NOMO-1 (cell line): ENCODE measurements around the gene EFCAB13.
"Not testable (repeated sequence)": the region's sequence is repeated elsewhere in the genome, so short reads cannot be mapped to it uniquely, and the experiment has no call there.

ENCODE experiments used
- DNase-seq, 2 experiments: peaks; one replicate each; lab custom pipeline; 2025; ENCODE audit not compliant: unreplicated experiment in 2 of 2; lab: John Stamatoyannopoulos, UW

Gene EFCAB13

DNA sequence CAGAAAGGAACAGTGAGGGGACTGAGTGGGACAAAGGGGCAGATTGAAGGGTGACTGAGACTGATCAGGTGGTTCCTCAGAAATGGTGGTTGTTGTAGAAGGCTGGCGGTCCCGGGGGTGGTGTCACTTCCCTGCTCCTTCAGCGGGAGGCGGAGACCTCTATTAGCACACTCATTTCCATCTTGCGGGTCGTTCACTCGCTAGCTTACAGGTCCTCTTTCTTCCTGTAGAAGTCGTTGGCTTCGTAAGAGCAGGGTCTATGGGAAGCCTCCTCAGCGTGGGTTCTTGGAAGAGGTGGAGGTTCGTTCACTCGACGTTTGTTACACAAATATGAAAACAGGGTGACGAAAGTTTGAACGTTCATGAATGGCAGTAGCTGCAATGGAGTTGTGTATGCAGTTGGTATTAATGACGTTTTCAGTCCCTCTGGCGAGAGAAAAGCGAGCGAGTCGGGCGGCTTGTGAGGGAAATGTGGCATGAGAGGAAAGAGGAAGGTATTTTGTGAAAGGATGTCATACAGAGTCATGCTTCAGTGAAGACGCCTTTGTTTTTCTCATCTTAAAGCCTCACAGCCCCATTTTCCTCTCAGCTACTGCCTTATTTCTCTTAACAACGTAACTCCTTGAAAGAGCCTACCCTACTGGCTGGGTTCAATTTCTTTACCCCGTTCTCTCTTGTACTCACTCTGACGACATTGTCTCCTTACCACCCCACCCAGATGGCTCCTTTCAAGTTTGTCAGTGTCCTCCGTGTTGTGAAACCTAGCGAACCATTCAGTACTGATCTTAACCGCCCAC is 667 bp downstream of the EFCAB13 start:
- DNase-seq: peak; percentile 60 to 81

GRCh38 chr17:47325176-47325575 is 1.4 kb downstream of the EFCAB13 start:
- peak in 1 of 2 experiments; percentile 29 for DNase-seq

DNA sequence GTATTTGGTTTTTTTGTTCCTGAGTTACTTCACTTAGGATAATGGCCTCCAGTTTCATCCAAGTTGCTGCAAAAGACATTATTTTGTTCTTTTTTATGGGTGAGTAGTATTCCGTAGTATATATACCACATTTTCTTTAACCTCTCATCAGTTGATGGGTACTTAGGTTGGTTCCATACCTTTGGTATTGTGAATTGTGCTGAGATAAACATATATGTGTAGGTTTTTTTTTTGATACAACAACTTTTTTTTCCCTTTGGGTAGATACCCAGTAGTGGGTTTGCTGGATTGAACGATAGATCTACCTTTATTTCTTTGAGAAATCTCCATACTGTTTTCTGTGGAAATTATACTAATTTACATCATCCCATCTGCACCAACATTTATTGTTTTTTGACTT is 6.8 kb downstream of the EFCAB13 start:
- no peak for DNase-seq

GRCh38 chr17:47332287-47332686 is 8.5 kb downstream of the EFCAB13 start:
- no peak for DNase-seq

DNA sequence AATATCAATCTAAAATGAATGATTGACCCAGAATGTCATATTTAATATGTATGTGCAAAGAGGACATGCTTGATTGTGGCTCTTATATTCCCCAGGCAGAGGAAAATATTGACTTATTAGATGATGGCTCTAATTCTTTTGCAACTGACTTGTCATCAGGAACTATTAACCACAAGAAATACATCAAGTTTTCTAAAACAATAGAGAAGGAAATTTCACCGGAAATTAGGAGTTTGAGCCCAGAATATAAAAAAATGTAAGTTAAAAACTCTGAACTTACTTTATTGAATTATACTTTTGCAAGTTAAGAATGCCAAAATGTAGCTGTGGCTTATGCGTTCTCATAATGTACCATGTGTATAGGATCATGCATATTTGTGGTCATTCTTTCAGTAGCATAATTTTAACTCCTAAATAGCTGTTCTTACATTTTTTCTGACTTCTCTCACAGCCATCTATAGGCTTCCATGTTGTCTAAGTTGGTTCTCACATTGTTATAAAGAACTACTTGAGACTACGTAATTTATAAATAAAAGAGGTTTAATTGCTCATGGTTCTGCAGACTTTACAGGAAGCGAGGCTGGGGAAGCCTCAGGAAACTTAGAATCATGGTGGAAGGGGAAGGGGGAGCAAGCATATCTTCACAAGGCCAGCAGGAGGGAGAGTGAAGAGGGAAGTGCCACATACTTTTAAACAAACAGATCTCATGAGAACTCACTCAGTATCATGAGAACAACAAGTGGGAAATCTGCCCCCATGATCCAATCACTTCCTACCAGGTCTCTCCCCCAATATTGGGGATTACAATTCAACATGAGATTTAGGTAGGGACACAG is 11.6 kb downstream of the EFCAB13 start:
- no peak for DNase-seq

GRCh38 chr17:47338026-47338425 is 14.3 kb downstream of the EFCAB13 start:
- no peak for DNase-seq

DNA sequence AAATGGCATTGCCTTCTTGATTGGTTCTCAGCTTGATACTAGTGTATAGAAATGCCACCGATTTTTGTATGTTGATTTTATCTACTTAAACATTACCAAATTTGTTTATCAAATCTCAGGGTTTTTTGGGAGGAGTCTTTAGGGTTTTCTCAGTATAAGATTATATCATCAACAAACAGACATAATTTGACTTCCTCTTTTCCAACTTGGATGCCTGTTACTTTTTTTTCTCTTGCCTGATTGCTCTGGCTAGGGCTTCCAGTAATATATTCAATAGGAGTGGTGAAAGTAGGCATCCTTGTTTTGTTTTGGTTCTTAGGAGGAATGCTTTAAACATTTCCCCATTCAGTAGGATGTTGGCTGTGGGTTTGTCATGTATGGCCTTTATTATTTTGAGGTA is 29.1 kb downstream of the EFCAB13 start:
- DNase-seq: no peak

- no peak for DNase-seq
Observed at GRCh38 chr17:47358652-47359051, 34.9 kb downstream of the EFCAB13 start.

DNA sequence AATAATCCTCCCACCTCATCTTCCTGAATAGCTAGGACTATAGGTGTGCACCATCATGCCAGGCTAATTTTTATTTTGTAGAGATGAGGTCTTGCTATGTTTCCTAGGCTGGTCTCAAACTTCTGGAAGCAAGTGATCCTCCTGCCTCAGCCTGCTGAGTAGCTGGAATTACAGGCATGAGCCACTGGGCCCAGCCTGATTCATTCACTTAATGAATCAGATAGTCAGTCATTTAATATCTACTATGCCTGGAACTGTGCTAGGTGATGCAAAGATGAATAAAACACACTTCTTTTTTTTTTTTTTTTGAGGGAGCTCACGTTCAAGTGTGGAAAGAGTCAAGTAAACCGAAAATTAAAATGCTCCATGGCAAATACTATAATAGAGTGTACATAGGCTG is 39.4 kb downstream of the EFCAB13 start:
- DNase-seq: no peak

DNA sequence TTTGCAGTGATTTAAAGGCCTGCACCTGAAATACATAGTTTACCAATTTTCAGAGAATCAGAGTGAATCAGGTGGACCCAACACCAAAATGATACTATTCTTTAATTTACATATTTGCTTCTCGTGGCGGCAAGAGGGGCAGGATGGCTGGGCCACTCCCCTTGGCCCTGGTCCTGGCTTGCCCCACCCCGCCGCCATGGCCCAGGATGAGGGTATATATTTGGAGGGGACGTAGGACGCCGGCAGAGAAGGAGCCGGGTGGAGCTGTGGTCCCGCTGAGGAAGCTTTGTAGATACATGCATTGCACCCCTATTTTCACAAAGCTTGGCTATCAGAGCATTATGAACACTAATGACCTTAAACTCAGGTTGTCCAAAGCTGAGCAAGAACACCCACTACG is 43.5 kb downstream of the EFCAB13 start:
- DNase-seq: no peak

DNA sequence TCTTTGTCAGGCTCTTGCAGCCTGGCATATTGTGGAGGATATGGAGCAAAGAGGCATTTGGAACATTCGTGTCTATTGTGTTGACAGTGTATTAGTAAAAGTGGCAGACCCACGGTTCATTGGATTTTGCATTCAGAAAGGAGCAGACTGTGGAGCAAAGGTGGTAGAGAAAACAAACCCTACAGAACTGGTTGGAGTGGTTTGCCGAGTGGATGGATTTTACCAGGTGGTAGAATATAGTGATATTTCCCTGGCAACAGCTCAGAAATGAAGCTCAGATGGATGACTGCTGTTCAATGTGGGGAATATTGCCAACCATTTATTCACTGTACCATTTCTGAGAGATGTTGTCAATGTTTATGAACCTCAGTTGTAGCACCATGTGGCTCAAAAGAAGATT is 44.5 kb downstream of the EFCAB13 start:
- DNase-seq: no peak

GRCh38 chr17:47370899-47371298 is 47.1 kb downstream of the EFCAB13 start:
- DNase-seq: not testable (repeated sequence)

- no peak for DNase-seq
Observed at GRCh38 chr17:47373002-47373401, 49.2 kb downstream of the EFCAB13 start.

- DNase-seq: no peak
Observed at GRCh38 chr17:47376247-47376646, 52.5 kb downstream of the EFCAB13 start.

- no peak for DNase-seq
Observed at GRCh38 chr17:47388825-47389224, 65.1 kb downstream of the EFCAB13 start.

DNA sequence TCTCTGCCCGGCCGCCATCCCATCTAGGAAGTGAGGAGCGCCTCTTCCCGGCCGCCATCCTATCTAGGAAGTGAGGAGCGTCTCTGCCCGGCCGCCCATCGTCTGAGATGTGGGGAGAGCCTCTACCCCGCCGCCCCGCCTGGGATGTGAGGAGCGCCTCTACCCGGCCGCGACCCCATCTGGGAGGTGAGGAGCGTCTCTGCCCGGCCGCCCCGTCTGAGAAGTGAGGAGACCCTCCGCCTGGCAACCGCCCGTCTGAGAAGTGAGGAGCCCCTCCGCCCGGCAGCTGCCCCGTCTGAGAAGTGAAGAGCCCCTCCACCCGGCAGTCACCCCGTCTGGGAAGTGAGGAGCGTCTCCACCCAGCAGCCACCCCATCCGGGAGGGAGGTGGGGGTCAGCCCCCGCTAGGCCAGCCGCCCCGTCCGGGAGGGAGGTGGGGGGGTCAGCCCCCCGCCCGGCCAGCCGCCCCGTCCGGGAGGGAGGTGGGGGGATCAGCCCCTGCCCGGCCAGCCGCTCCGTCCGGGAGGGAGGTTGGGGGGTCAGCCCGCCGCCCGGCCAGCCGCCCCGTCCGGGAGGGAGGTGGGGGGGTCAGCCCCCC is 73.9 kb downstream of the EFCAB13 start:
- DNase-seq: not testable (repeated sequence)

DNA sequence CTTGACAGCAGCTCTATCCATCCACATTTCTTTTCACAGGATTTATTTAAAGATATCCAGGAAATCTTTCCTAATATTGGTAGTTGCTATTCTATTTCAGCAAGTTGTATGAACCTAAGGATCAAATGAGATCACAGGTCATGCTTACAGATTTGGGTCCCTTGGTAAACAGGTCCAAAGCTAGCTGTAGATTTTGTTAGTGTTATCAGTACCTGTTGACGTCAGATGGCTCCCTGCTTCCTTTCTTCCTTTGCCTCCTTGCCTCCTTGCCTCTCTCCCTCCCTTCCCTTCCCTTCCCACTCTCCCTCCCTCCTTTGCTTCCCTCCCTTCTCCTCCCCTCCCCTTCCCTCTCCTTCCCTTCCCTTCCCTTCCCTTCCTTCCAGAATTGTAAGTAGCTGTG is 76.6 kb downstream of the EFCAB13 start:
- DNase-seq: no peak

DNA sequence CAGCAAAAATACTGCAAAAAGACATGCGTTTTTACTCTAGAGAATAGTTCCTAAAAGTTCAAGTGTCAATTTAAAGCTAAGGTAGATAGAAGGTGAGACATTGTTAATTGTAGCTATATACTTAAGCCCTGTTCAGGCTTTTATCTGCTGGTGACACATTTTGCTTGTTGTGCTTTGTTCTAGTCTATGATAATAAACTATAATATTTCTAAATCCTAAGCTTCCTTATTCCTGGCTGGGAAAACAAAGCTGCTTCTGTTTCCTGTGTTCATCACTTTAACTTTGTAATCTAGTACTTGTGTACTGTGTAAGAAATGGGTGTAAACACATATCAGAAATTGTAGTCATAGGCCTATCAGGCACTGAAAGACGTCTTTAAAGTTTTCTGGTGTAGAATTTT is 77.3 kb downstream of the EFCAB13 start:
- DNase-seq: no peak

- no peak for DNase-seq
Observed at GRCh38 chr17:47404006-47404405, 80.3 kb downstream of the EFCAB13 start.

- no peak for DNase-seq
Observed at GRCh38 chr17:47404875-47405274, 81.1 kb downstream of the EFCAB13 start.

- DNase-seq: no peak
Observed at GRCh38 chr17:47413872-47414271, 90.1 kb downstream of the EFCAB13 start.

DNA sequence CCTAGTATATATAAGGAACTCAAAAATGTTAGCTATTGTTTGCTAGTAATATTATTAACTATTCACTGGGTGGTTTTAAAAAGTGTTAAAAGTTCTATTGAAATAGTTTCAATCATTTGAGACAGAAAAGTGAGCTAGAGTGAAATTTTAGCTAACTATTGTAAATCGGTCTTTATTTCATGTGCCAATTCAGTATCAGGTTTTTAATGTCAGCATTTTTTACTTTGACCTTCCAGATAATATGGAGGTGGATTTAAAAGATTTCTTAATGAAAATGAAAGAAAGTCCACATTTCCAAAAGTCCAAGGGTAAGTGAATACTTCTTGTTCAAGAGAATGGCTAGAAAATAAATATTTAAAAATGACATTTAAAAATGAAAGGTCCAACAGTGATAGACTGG is 90.9 kb downstream of the EFCAB13 start:
- DNase-seq: no peak
